H9 (cell line): Measurements from ENCODE around the gene ARIH1. TPM values are rescaled to one million over a fixed set of nuclear protein-coding genes. Genes with fewer than 3 reads are reported as not detected.

Source experiments
- DNase-seq: peaks from one replicate; pipeline ENCODE4 v3.0.0-alpha.2; 2017
- H2AFZ ChIP-seq: one replicate; pipeline ENCODE4 v1.6.1; 2013; ENCODE audit warnings: mild to moderate bottlenecking, low read length, control low read depth, moderate library complexity
- H2AK5ac ChIP-seq: 2 replicates; pipeline ENCODE4 v1.6.1; 2013; ENCODE audit warnings: low read length, control low read depth, mixed read lengths; ENCODE audit not compliant: insufficient read length
- H2BK120ac ChIP-seq: one replicate; pipeline ENCODE4 v1.6.1; 2013; ENCODE audit warnings: low read depth, mild to moderate bottlenecking, low read length, control low read depth, inconsistent platforms; ENCODE audit not compliant: poor library complexity, severe bottlenecking
- H2BK12ac ChIP-seq: 2 replicates; pipeline ENCODE4 v1.6.1; 2013; ENCODE audit warnings: low read length, control low read depth, mixed read lengths, low read depth; ENCODE audit not compliant: insufficient read length
- H2BK15ac ChIP-seq: 2 replicates; pipeline ENCODE4 v1.6.1; 2013; ENCODE audit warnings: low read depth, low read length, control low read depth
- H2BK20ac ChIP-seq: one replicate; pipeline ENCODE4 v1.6.1; 2013; ENCODE audit warnings: low read depth, mild to moderate bottlenecking, low read length, control low read depth, inconsistent platforms; ENCODE audit not compliant: poor library complexity, severe bottlenecking
- H2BK5ac ChIP-seq: 2 replicates; pipeline ENCODE4 v1.6.1; 2013; ENCODE audit warnings: low read length, control low read depth, mixed read lengths; ENCODE audit not compliant: insufficient read length
- H3K14ac ChIP-seq: 2 replicates; pipeline ENCODE4 v1.6.1; 2013; ENCODE audit warnings: low read length, control low read depth; ENCODE audit not compliant: insufficient read depth
- H3K18ac ChIP-seq: 2 replicates; pipeline ENCODE4 v1.6.1; 2013; ENCODE audit warnings: low read depth, mild to moderate bottlenecking, mixed read lengths, low read length, control low read depth; ENCODE audit not compliant: insufficient read length
- H3K23ac ChIP-seq: 2 replicates; pipeline ENCODE4 v1.6.1; 2013; ENCODE audit warnings: low read length, control low read depth, mixed read lengths, low read depth; ENCODE audit not compliant: insufficient read length
- H3K23me2 ChIP-seq: 2 replicates; pipeline ENCODE4 v1.6.1; 2013; ENCODE audit warnings: low read depth, mild to moderate bottlenecking, mixed read lengths, low read length, control low read depth; ENCODE audit not compliant: insufficient read length, poor library complexity, severe bottlenecking
- H3K27ac ChIP-seq: 2 replicates; pipeline ENCODE4 v1.5.1; 2013; ENCODE audit warnings: low read length, control low read depth, mixed read lengths, low read depth; ENCODE audit not compliant: insufficient read length
- H3K27me3 ChIP-seq: 2 replicates; pipeline ENCODE4 v1.6.1; 2013; ENCODE audit warnings: low read length, control low read depth, inconsistent platforms; ENCODE audit not compliant: insufficient read depth
- H3K4ac ChIP-seq: 2 replicates; pipeline ENCODE4 v1.6.1; 2013; ENCODE audit warnings: low read depth, mild to moderate bottlenecking, control low read depth, inconsistent platforms, low read length, moderate library complexity
- H3K4me1 ChIP-seq: 2 replicates; pipeline ENCODE4 v1.6.1; 2013; ENCODE audit warnings: low read length, control low read depth, inconsistent platforms; ENCODE audit not compliant: insufficient read depth
- H3K4me2 ChIP-seq: 2 replicates; pipeline ENCODE4 v1.6.1; 2013; ENCODE audit warnings: low read length, control low read depth, mixed read lengths; ENCODE audit not compliant: insufficient read length, insufficient read depth
- H3K56ac ChIP-seq: 2 replicates; pipeline ENCODE4 v1.6.1; 2013; ENCODE audit warnings: low read depth, mild to moderate bottlenecking, mixed read lengths, low read length, control low read depth; ENCODE audit not compliant: insufficient read length
- H3K79me1 ChIP-seq: 2 replicates; pipeline ENCODE4 v1.6.1; 2013; ENCODE audit warnings: low read depth, mild to moderate bottlenecking, moderate library complexity, low read length, control low read depth, inconsistent platforms; ENCODE audit not compliant: insufficient read depth, poor library complexity, severe bottlenecking
- H3K79me2 ChIP-seq: 2 replicates; pipeline ENCODE4 v1.6.1; 2013; ENCODE audit warnings: low read length, control low read depth, inconsistent platforms; ENCODE audit not compliant: insufficient read depth
- H3K9ac ChIP-seq: 2 replicates; pipeline ENCODE4 v1.6.1; 2013; ENCODE audit warnings: low read length, control low read depth, mixed read lengths; ENCODE audit not compliant: insufficient read length; ENCODE audit errors: extremely low read depth
- H3K9me3 ChIP-seq: one replicate; pipeline ENCODE4 v1.6.1; 2013; ENCODE audit warnings: low read depth, low read length, inconsistent platforms; ENCODE audit not compliant: control insufficient read depth
- H3T11ph ChIP-seq: one replicate; pipeline ENCODE4 v1.6.1; 2013; ENCODE audit warnings: mild to moderate bottlenecking, low read length, control low read depth, inconsistent platforms
- H4K20me1 ChIP-seq: one replicate; pipeline ENCODE4 v1.6.1; 2013; ENCODE audit not compliant: control insufficient read depth, insufficient read length, insufficient read depth
- H4K5ac ChIP-seq: 2 replicates; pipeline ENCODE4 v1.6.1; 2013; ENCODE audit warnings: low read depth, mild to moderate bottlenecking, mixed read lengths, low read length, control low read depth; ENCODE audit not compliant: insufficient read length
- H4K8ac ChIP-seq: replicated peaks from 2 replicates; pipeline ENCODE4 v1.6.1; 2013; ENCODE audit warnings: low read length, control low read depth, mixed read lengths, low read depth; ENCODE audit not compliant: insufficient read length
- H4K91ac ChIP-seq: 2 replicates; pipeline ENCODE4 v1.6.1; 2013; ENCODE audit warnings: low read depth, mild to moderate bottlenecking, moderate library complexity, mixed read lengths, low read length, control low read depth; ENCODE audit not compliant: insufficient read length
- H3K27ac Mint-ChIP-seq, 3 experiments: 2 replicates in 2 of 3; 3 replicates in 1 of 3; pipeline ENCODE4 v1.8.0; 2020 to 2021; ENCODE audit warnings: mixed read lengths in 3 of 3, mild to moderate bottlenecking in 1 of 3, moderate library complexity in 1 of 3
- H3K27me3 Mint-ChIP-seq: 2 replicates; pipeline ENCODE4 v1.8.0; 2021; ENCODE audit warnings: low read depth, mild to moderate bottlenecking, moderate library complexity, mixed read lengths
- H3K36me3 Mint-ChIP-seq, 3 experiments: 2 replicates in 2 of 3; 3 replicates in 1 of 3; pipeline ENCODE4 v1.8.0; 2020 to 2021; ENCODE audit warnings: low read depth in 3 of 3, mixed read lengths in 3 of 3; ENCODE audit not compliant: insufficient read depth in 1 of 3
- H3K4me1 Mint-ChIP-seq, 2 experiments: 2 replicates each; pipeline ENCODE4 v1.8.0; 2020; ENCODE audit warnings: mixed read lengths in 2 of 2
- H3K4me3 Mint-ChIP-seq, 2 experiments: 2 replicates in 1 of 2; 3 replicates in 1 of 2; pipeline ENCODE4 v1.8.0; 2020 to 2021; ENCODE audit warnings: mild to moderate bottlenecking in 2 of 2, mixed read lengths in 2 of 2, moderate library complexity in 1 of 2
- H3K9me3 Mint-ChIP-seq, 2 experiments: 2 replicates in 1 of 2; 3 replicates in 1 of 2; pipeline ENCODE4 v1.8.0; 2020; ENCODE audit warnings: mild to moderate bottlenecking in 2 of 2, mixed read lengths in 2 of 2, moderate library complexity in 1 of 2
- WGBS: extraction: QIAGEN DNeasy Blood & Tissue Kit; methylation state at CpG from one replicate; pipeline ENCODE4 v1.1.7; 2013; ENCODE audit warnings: missing lambda C conversion rate, low lambda C conversion rate, mixed read lengths; ENCODE audit not compliant: insufficient read length; ENCODE audit errors: extremely low coverage; 5-methylcytosine and 5-hydroxymethylcytosine counted together
- total RNA-seq: library from RNA; stranded (reverse); gene quantifications from 2 replicates; pipeline ENCODE4 v1.2.1, GENCODE V29; 2021
- TF ChIP-seq, protein P1 (sequence below): fragments of 200-600 bp; sonication (generic); conservative IDR thresholded peaks from 3 replicates; pipeline ENCODE4 v1.8.0; 2021; ENCODE audit warnings: antibody characterized with exemption, mild to moderate bottlenecking

Gene ARIH1
- total RNA-seq, 1 experiment from 2014 or later, result 158 TPM

DNA sequence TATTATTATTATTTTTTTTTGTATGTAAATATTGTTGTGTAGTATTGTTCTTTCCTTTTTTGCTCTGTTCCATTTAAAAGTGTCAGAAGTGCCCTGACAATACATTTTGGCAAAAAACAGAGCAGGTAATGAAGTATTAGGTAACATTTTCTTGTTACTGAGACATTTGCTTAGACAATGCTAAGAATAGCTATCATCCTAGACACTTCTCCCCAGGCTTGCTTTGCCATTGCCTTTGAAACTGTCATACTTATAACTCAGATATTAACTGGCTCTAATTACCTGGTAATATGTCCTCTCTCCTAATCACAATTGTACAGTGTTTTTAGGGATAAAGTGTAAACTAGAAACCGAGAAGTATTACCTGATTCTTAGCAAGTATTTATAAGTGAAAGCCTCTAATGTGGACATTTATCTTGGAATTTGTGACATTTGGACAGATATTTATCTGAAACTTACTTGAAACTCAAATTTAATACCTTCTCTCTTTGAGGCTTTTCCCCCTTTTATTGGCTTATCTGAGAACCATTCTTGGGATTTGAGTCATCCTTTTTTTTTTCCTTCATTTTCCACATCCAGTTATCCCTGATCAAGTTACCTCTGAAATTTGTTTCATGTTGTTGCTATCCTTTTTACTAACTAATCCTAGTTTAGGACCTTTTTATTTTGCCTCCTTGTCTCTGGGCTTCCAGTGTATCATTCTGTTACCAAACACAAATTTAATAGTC, 13.1 kb downstream of the ARIH1 start:
- no peak overlapping the region for H3K14ac ChIP-seq
- H4K8ac ChIP-seq, result no peak overlapping the region
- no peak overlapping the region for H2BK12ac ChIP-seq
- no peak overlapping the region for H3K23ac ChIP-seq
- no peaks in the 10 kb centered on the region for H4K20me1 ChIP-seq
- H4K5ac ChIP-seq, result no peak overlapping the region
- Mint-ChIP-seq H3K9me3 (no peaks in the 10 kb centered on the region), H3K36me3 (peaks cover 5 to 10% (median 5%) of the 10 kb centered on the region in 3 experiments; a peak in 6 of 7 replicates), H3K27ac (peak overlapping the region in 1 of 3 experiments; percentile 81; a peak in 3 of 7 replicates), H3K4me1 (peaks cover 4 to 7% of the 10 kb centered on the region in 2 experiments), H3K4me3 (no peak overlapping the region), H3K27me3 (no peaks in the 10 kb centered on the region)
- no peaks in the 10 kb centered on the region for H3K23me2 ChIP-seq
- no peak overlapping the region for H3T11ph ChIP-seq
- no peak for DNase-seq
- no CpG with 5 or more reads among the region's 1 CpG for WGBS
- no peak overlapping the region for H3K56ac ChIP-seq
- H4K91ac ChIP-seq, result no peak overlapping the region
- no peak overlapping the region for H3K27ac ChIP-seq
- no peak overlapping the region for H3K9ac ChIP-seq
- no peak overlapping the region for H2BK120ac ChIP-seq
- H2AK5ac ChIP-seq, result no peak overlapping the region
- H3K27me3 ChIP-seq, result no peaks in the 10 kb centered on the region
- H3K18ac ChIP-seq, result no peak overlapping the region
- H3K4me1 ChIP-seq, result no peaks in the 10 kb centered on the region; the same call in 1 of the 2 replicates
- H3K79me2 ChIP-seq, result peaks cover 61% of the 10 kb centered on the region; the same call in 1 of the 2 replicates
- no peaks in the 10 kb centered on the region for H3K9me3 ChIP-seq
- H3K79me1 ChIP-seq, result no peaks in the 10 kb centered on the region
- H2BK20ac ChIP-seq, result no peak overlapping the region
- H2BK15ac ChIP-seq, result no peak overlapping the region
- no peak overlapping the region for H3K4me2 ChIP-seq
- H2AFZ ChIP-seq, result no peak overlapping the region
- H2BK5ac ChIP-seq, result no peak overlapping the region
- TF ChIP-seq, protein P1, sequence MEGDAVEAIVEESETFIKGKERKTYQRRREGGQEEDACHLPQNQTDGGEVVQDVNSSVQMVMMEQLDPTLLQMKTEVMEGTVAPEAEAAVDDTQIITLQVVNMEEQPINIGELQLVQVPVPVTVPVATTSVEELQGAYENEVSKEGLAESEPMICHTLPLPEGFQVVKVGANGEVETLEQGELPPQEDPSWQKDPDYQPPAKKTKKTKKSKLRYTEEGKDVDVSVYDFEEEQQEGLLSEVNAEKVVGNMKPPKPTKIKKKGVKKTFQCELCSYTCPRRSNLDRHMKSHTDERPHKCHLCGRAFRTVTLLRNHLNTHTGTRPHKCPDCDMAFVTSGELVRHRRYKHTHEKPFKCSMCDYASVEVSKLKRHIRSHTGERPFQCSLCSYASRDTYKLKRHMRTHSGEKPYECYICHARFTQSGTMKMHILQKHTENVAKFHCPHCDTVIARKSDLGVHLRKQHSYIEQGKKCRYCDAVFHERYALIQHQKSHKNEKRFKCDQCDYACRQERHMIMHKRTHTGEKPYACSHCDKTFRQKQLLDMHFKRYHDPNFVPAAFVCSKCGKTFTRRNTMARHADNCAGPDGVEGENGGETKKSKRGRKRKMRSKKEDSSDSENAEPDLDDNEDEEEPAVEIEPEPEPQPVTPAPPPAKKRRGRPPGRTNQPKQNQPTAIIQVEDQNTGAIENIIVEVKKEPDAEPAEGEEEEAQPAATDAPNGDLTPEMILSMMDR, result no peak
- H3K4ac ChIP-seq, result no peak overlapping the region
